PC-3 (cell line): ENCODE results near the gene NOXRED1. TPM values are rescaled to one million over a fixed set of nuclear protein-coding genes. Genes with fewer than 3 reads are reported as not detected.

Source experiments
- ATAC-seq: fragments of 200-7000 bp; cut with Tn5 transposase; 2 replicates; pipeline ENCODE4 v1.9.1; 2020; ENCODE audit warnings: mild to moderate bottlenecking, moderate library complexity
- BruUV-seq: library from RNA; stranded (reverse); fragments of 400-500 nt; replicated peaks from 2 replicates; lab custom pipeline; 2021; lab: Mats Ljungman, UMichigan
- CTCF ChIA-PET: fragments of 300-600 bp; sonication (Branson Sonifier 250); formaldehyde crosslinking; loops from one replicate; lab custom pipeline; 2022; ENCODE audit warnings: antibody characterized with exemption; lab: Charles Lee
- POLR2A ChIA-PET: fragments of 300-600 bp; sonication (Branson Sonifier 250); formaldehyde crosslinking; loops from one replicate; lab custom pipeline; 2022; ENCODE audit warnings: antibody characterized with exemption; ENCODE audit not compliant: unreplicated experiment; lab: Charles Lee
- DNase-seq: peaks from one replicate; pipeline ENCODE4 v3.0.0-alpha.2; 2015
- H2AFZ ChIP-seq: fragments of 300-600 bp; sonication (generic); 2 replicates; pipeline ENCODE4 v1.6.0; 2016; ENCODE audit warnings: antibody characterized with exemption, low read length
- H3F3A ChIP-seq: fragments of 300-600 bp; sonication (generic); one replicate; pipeline ENCODE4 v1.6.0; 2017; ENCODE audit warnings: antibody characterized with exemption, low read length, control low read depth, mild to moderate bottlenecking; ENCODE audit not compliant: unreplicated experiment
- H3K27ac ChIP-seq: fragments of 300-600 bp; sonication (generic); 2 replicates; pipeline ENCODE4 v1.5.1; 2016; ENCODE audit warnings: mild to moderate bottlenecking, low read length
- H3K27me3 ChIP-seq: fragments of 300-600 bp; sonication (generic); 2 replicates; pipeline ENCODE4 v1.6.1; 2016; ENCODE audit warnings: low read length, mixed read lengths
- H3K36me3 ChIP-seq: fragments of 300-600 bp; sonication (generic); 2 replicates; pipeline ENCODE4 v1.6.1; 2016; ENCODE audit warnings: low read depth, mixed run types, low read length, mixed read lengths
- H3K4me1 ChIP-seq: fragments of 300-600 bp; sonication (generic); 2 replicates; pipeline ENCODE4 v1.5.1; 2016; ENCODE audit warnings: low read length; ENCODE audit not compliant: insufficient read depth
- H3K4me2 ChIP-seq: fragments of 300-600 bp; sonication (generic); 2 replicates; pipeline ENCODE4 v1.6.0; 2016; ENCODE audit warnings: low read length
- H3K4me3 ChIP-seq: fragments of 300-600 bp; sonication (generic); 2 replicates; pipeline ENCODE4 v1.5.1; 2016; ENCODE audit warnings: mild to moderate bottlenecking, low read length, mixed read lengths
- H3K79me2 ChIP-seq: fragments of 300-600 bp; sonication (generic); 2 replicates; pipeline ENCODE4 v1.6.1; 2017; ENCODE audit warnings: low read length, mixed read lengths
- H3K9ac ChIP-seq: fragments of 300-600 bp; sonication (generic); 2 replicates; pipeline ENCODE4 v1.6.0; 2016; ENCODE audit warnings: mild to moderate bottlenecking, low read length
- H3K9me2 ChIP-seq: fragments of 300-600 bp; sonication (generic); replicated peaks from 2 replicates; pipeline ENCODE4 v1.6.1; 2016; ENCODE audit warnings: mixed run types, low read length, mixed read lengths
- H3K9me3 ChIP-seq: fragments of 300-600 bp; sonication (generic); 2 replicates; pipeline ENCODE4 v1.6.1; 2016; ENCODE audit warnings: low read length, mixed read lengths
- H4K20me1 ChIP-seq: fragments of 300-600 bp; sonication (generic); 2 replicates; pipeline ENCODE4 v1.6.1; 2016; ENCODE audit warnings: low read length, mixed read lengths
- CTCF ChIP-seq: fragments of 300-600 bp; sonication (generic); conservative IDR thresholded peaks from 2 replicates; pipeline ENCODE4 v1.5.1; 2017; ENCODE audit warnings: antibody characterized with exemption, low read depth, mild to moderate bottlenecking, low read length
- EZH2 ChIP-seq: fragments of 300-600 bp; sonication (generic); IDR thresholded peaks from one replicate; pipeline ENCODE4 v1.6.1; 2017; ENCODE audit warnings: antibody characterized with exemption, mild to moderate bottlenecking, low read length; ENCODE audit not compliant: unreplicated experiment
- EZH2phosphoT487 ChIP-seq: fragments of 300-600 bp; sonication (generic); IDR thresholded peaks from 2 replicates; pipeline ENCODE4 v1.6.1; 2018; ENCODE audit warnings: mild to moderate bottlenecking, antibody characterized with exemption, low read length, borderline replicate concordance
- intact Hi-C: fragments of 100-400 bp; cut with micrococcal nuclease; formaldehyde crosslinking; loops from 2 replicates; pipeline ENCODE4 v1.9.0; 2023
- total RNA-seq: library from RNA; depleted of rRNA; stranded (reverse); fragments of >200 nt; gene quantifications from 2 replicates; pipeline ENCODE4 v1.2.3, GENCODE V29; 2014

NOXRED1 gene
- total RNA-seq, 1 experiment from 2014 or later: 0.33 TPM

- DNase-seq: no peak
- no peaks in the 10 kb centered on the region for H3K27me3 ChIP-seq
- no TSS peak for BruUV-seq
- no peaks in the 10 kb centered on the region for H3K9me3 ChIP-seq
- H3K79me2 ChIP-seq: no peaks in the 10 kb centered on the region
- no peak overlapping the region for H3K27ac ChIP-seq
- no peaks in the 10 kb centered on the region for H4K20me1 ChIP-seq
- H3K36me3 ChIP-seq: no peaks in the 10 kb centered on the region
- no peak for TF ChIP-seq EZH2
- POLR2A ChIA-PET: no interaction called here
- intact Hi-C loops: no loop called here
- H3K9ac ChIP-seq: no peak overlapping the region
- no peak for ATAC-seq
- no peak overlapping the region for H3K4me3 ChIP-seq
- no peaks in the 10 kb centered on the region for H3K9me2 ChIP-seq
- no peak overlapping the region for H3K4me2 ChIP-seq
- H3F3A ChIP-seq: no peaks in the 10 kb centered on the region
- no peak overlapping the region for H2AFZ ChIP-seq
- H3K4me1 ChIP-seq: no peaks in the 10 kb centered on the region
- CTCF ChIA-PET: no interaction called here
These were observed 33.1 kb downstream of the NOXRED1 start for GRCh38 chr14:77390188-77390587.

- ChIA-PET POLR2A (interaction anchor here (0.6 kb wide), 1 partner anchor 29 kb away, joined by 3 read pairs; no protein-coding TSS in a partner anchor), CTCF (no interaction called here)
- Histone ChIP-seq H3K9ac (no peak overlapping the region), H4K20me1 (no peaks in the 10 kb centered on the region), H3K9me2 (no peaks in the 10 kb centered on the region), H3K4me2 (no peak overlapping the region), H3K4me3 (no peak overlapping the region), H3K4me1 (peaks cover 16% of the 10 kb centered on the region), H3K36me3 (no peaks in the 10 kb centered on the region), H3K27ac (no peak overlapping the region), H2AFZ (no peak overlapping the region), H3K79me2 (peaks cover 28% of the 10 kb centered on the region), H3K27me3 (no peaks in the 10 kb centered on the region), H3K9me3 (no peaks in the 10 kb centered on the region), H3F3A (no peaks in the 10 kb centered on the region)
- DNase-seq: no peak
- no TSS peak for BruUV-seq
- intact Hi-C loops: no loop called here
- no peak for TF ChIP-seq EZH2phosphoT487
- no peak for TF ChIP-seq CTCF
- no peak for TF ChIP-seq EZH2
- no peak for ATAC-seq
These were observed 44.6 kb downstream of the NOXRED1 start for GRCh38 chr14:77378701-77379100.

- Histone ChIP-seq H3K4me2 (peak overlapping the region; percentile 92), H3K4me1 (peaks cover 24% of the 10 kb centered on the region), H3K4me3 (peak overlapping the region; percentile 92), H3K9me3 (no peaks in the 10 kb centered on the region), H3K79me2 (peaks cover 35% of the 10 kb centered on the region), H3K27ac (no peak overlapping the region), H2AFZ (peak overlapping the region; percentile 98), H3K9me2 (no peaks in the 10 kb centered on the region), H4K20me1 (no peaks in the 10 kb centered on the region), H3F3A (no peaks in the 10 kb centered on the region), H3K27me3 (no peaks in the 10 kb centered on the region), H3K36me3 (no peaks in the 10 kb centered on the region), H3K9ac (peak overlapping the region; percentile 86)
- CTCF ChIA-PET: interaction anchor here (0.6 to 1.3 kb wide), 2 partner anchors 62 to 164 kb away, joined by 3 to 4 read pairs; no protein-coding TSS in a partner anchor
- peak; percentile 26 for ATAC-seq
- intact Hi-C loops: loop anchor here (1.0 to 2.0 kb wide), 2 partner anchors 57 to 80 kb away; partner anchors contain the start of genes GSTZ1, POMT2 and VIPAS39
- TF ChIP-seq EZH2 (no peak), CTCF (no peak), EZH2phosphoT487 (no peak)
- POLR2A ChIA-PET: interaction anchor here (0.5 to 1.1 kb wide), 4 partner anchors 17 to 188 kb away, joined by 3 to 27 read pairs (median 4); partner anchors contain the start of gene GSTZ1
- no peak for DNase-seq
- BruUV-seq: TSS peak; percentile 75
These were observed 45.9 kb downstream of the NOXRED1 start for GRCh38 chr14:77377502-77377844.
